Measurements from ENCODE around the gene ALG3. TPM values are rescaled to one million over a fixed set of nuclear protein-coding genes. Genes with fewer than 3 reads are reported as not detected.
"Not testable (repeated sequence)": the region's sequence is repeated elsewhere in the genome, so short reads cannot be mapped to it uniquely, and the experiment has no call there.

ALG3 gene
- total RNA-seq, 1 donor from 2014 or later, result 40.9 TPM

DNA sequence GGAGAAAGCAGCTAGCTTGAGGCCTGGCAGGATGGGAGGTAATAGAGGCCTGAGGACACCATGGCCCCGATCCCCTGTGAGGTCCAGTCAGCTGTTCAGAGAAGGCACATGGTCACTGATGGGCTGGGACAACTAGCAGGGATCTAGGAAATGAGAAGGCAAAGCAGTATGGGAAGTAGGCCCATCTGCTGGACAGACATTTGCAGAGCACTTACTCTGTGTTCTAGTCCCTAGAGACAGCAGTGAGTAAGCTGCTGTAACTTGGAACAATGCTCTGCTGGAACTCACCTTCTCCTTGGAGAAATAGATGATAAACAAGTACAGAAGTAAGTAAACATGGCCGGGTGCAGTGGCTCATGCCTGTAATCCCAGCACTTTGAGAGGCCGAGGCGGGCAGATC is 34.2 kb upstream of the ALG3 start:
- H3K27ac Mint-ChIP-seq, result no peak overlapping the region
- TF ChIP-seq, protein P1, sequence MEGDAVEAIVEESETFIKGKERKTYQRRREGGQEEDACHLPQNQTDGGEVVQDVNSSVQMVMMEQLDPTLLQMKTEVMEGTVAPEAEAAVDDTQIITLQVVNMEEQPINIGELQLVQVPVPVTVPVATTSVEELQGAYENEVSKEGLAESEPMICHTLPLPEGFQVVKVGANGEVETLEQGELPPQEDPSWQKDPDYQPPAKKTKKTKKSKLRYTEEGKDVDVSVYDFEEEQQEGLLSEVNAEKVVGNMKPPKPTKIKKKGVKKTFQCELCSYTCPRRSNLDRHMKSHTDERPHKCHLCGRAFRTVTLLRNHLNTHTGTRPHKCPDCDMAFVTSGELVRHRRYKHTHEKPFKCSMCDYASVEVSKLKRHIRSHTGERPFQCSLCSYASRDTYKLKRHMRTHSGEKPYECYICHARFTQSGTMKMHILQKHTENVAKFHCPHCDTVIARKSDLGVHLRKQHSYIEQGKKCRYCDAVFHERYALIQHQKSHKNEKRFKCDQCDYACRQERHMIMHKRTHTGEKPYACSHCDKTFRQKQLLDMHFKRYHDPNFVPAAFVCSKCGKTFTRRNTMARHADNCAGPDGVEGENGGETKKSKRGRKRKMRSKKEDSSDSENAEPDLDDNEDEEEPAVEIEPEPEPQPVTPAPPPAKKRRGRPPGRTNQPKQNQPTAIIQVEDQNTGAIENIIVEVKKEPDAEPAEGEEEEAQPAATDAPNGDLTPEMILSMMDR (IDR thresholded peaks at IDR 0.05; ENCODE audit: unreplicated experiment), result no peak
- peaks cover 74% of the 10 kb centered on the region for H3K27me3 Mint-ChIP-seq (ENCODE audit: low read depth)
- H3K4me1 Mint-ChIP-seq, result no peaks in the 10 kb centered on the region
- no peak overlapping the region for H3K4me3 Mint-ChIP-seq
- no peaks in the 10 kb centered on the region for H3K36me3 Mint-ChIP-seq
- no peaks in the 10 kb centered on the region for H3K9me3 Mint-ChIP-seq
- no peak for DNase-seq (ENCODE audit: low spot score in 2 of 2, unreplicated experiment in 2 of 2)

GRCh38 chr3:184277366-184277765 is 28.6 kb upstream of the ALG3 start:
- Mint-ChIP-seq H3K27ac (no peak overlapping the region), H3K4me1 (no peaks in the 10 kb centered on the region), H3K9me3 (no peaks in the 10 kb centered on the region), H3K36me3 (no peaks in the 10 kb centered on the region), H3K4me3 (no peak overlapping the region), H3K27me3 (ENCODE audit: low read depth) (peaks cover 91% of the 10 kb centered on the region)
- TF ChIP-seq, protein P1 (IDR thresholded peaks at IDR 0.05; ENCODE audit: unreplicated experiment), result no peak
- DNase-seq (ENCODE audit: low spot score in 2 of 2, unreplicated experiment in 2 of 2), result no peak

- Mint-ChIP-seq H3K36me3 (no peaks in the 10 kb centered on the region), H3K4me1 (no peaks in the 10 kb centered on the region), H3K9me3 (no peaks in the 10 kb centered on the region), H3K27ac (no peak within 1 kb of the TSS), H3K27me3 (ENCODE audit: low read depth) (peaks cover 93% of the 10 kb centered on the region), H3K4me3 (peak within 1 kb of the TSS; percentile 3)
- TF ChIP-seq, protein P1 (IDR thresholded peaks at IDR 0.05; ENCODE audit: unreplicated experiment), result no peak
- DNase-seq (ENCODE audit: low spot score in 2 of 2, unreplicated experiment in 2 of 2), result no peak
Observed at GRCh38 chr3:184275961-184276910, 27.5 kb upstream of the ALG3 start, which contains the start of gene ECE2. ECE2 (plus strand) TSS chr3:184276022; CDS start chr3:184276154, 132 bp downstream.

DNA sequence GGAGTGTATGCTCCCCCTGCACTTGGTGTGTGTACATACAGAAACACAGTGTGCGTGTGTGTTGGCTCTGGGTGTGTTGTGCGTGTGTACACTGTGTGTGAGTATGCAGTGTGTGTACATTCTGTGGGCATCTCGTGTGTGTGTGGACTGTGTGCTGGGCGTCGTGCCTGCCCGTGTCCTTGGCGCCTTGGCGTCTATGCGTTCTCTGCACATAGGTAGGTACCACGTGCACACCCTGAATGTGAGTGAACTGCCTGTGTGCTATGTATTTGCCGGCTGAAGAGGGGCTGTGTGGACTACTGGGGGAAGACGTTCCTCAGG is 26.6 kb upstream of the ALG3 start:
- DNase-seq (ENCODE audit: low spot score in 2 of 2, unreplicated experiment in 2 of 2), result no peak
- peaks cover 90% of the 10 kb centered on the region for H3K27me3 Mint-ChIP-seq (ENCODE audit: low read depth)
- no peaks in the 10 kb centered on the region for H3K9me3 Mint-ChIP-seq
- no peaks in the 10 kb centered on the region for H3K4me1 Mint-ChIP-seq
- peak overlapping the region; percentile 3 for H3K4me3 Mint-ChIP-seq
- TF ChIP-seq, protein P1 (IDR thresholded peaks at IDR 0.05; ENCODE audit: unreplicated experiment), result no peak
- H3K36me3 Mint-ChIP-seq, result no peaks in the 10 kb centered on the region
- H3K27ac Mint-ChIP-seq, result no peak overlapping the region

DNA sequence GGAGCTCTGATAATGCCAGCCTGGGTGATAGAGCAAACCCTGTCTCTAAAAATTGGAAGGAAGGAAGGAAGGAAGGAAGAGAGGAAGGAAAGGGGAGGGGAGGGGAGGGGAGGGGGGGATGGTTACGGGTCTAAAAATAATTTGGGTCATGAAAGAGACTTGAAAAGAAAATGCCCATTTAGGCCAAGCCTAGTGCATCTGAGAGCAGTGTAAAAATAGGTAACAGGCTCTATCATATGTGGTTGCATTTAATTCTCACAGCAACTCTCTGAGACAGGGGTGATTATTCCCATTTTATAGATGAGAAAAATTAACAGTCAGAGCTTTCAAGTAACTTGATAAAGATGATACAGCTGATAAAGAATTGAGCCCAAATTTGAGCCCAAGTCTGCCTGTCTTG is 23.5 kb upstream of the ALG3 start:
- Mint-ChIP-seq H3K27me3 (ENCODE audit: low read depth) (peaks cover 84% of the 10 kb centered on the region), H3K4me3 (no peak overlapping the region), H3K4me1 (no peaks in the 10 kb centered on the region), H3K36me3 (no peaks in the 10 kb centered on the region), H3K9me3 (peaks cover 2% of the 10 kb centered on the region), H3K27ac (no peak overlapping the region)
- TF ChIP-seq, protein P1 (IDR thresholded peaks at IDR 0.05; ENCODE audit: unreplicated experiment), result no peak
- no peak for DNase-seq (ENCODE audit: low spot score in 2 of 2, unreplicated experiment in 2 of 2)

- H3K36me3 Mint-ChIP-seq; H3K27ac Mint-ChIP-seq; DNase-seq (ENCODE audit: low spot score in 2 of 2, unreplicated experiment in 2 of 2); H3K4me1 Mint-ChIP-seq; H3K4me3 Mint-ChIP-seq; H3K9me3 Mint-ChIP-seq: not testable (repeated sequence)
- peaks cover 76% of the 10 kb centered on the region for H3K27me3 Mint-ChIP-seq (ENCODE audit: low read depth)
Observed at GRCh38 chr3:184267249-184267648, 18.5 kb upstream of the ALG3 start.

All from mesothelial cell of epicardium (in vitro differentiated cells).